Measurements from ENCODE around the gene ACBD6.

- TF ChIP-seq, protein P1, sequence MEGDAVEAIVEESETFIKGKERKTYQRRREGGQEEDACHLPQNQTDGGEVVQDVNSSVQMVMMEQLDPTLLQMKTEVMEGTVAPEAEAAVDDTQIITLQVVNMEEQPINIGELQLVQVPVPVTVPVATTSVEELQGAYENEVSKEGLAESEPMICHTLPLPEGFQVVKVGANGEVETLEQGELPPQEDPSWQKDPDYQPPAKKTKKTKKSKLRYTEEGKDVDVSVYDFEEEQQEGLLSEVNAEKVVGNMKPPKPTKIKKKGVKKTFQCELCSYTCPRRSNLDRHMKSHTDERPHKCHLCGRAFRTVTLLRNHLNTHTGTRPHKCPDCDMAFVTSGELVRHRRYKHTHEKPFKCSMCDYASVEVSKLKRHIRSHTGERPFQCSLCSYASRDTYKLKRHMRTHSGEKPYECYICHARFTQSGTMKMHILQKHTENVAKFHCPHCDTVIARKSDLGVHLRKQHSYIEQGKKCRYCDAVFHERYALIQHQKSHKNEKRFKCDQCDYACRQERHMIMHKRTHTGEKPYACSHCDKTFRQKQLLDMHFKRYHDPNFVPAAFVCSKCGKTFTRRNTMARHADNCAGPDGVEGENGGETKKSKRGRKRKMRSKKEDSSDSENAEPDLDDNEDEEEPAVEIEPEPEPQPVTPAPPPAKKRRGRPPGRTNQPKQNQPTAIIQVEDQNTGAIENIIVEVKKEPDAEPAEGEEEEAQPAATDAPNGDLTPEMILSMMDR (IDR thresholded peaks at IDR 0.05): no peak
- TF ChIP-seq POLR2AphosphoS5 (IDR thresholded peaks at IDR 0.05; ENCODE audit: insufficient read depth in 1 of 2, low read depth in 1 of 2): no peak
Observed at GRCh38 chr1:180286417-180286816, 216.0 kb downstream of the ACBD6 start.

All from vagina (tissue), 2 donors.